Brain microvascular endothelial cell (primary cell): Measurements from ENCODE around the gene ZNF227.
A peak's percentile ranks its signal among the peaks of the same experiment; 100 is the strongest.

Experiments
- DNase-seq: peaks from one replicate; pipeline ENCODE4 v3.0.0-alpha.2; 2020
- H3K27ac ChIP-seq: fragments of 250-450 bp; sonication (Bioruptor Pico); 2 replicates; pipeline ENCODE4 v1.5.1; 2020; ENCODE audit warnings: mild to moderate bottlenecking, moderate library complexity
- H3K27me3 ChIP-seq: fragments of 250-450 bp; sonication (Bioruptor Pico); replicated peaks from 2 replicates; pipeline ENCODE4 v1.5.1; 2020; ENCODE audit warnings: mild to moderate bottlenecking
- H3K36me3 ChIP-seq: fragments of 250-450 bp; sonication (Bioruptor Pico); replicated peaks from 2 replicates; pipeline ENCODE4 v1.5.1; 2020; ENCODE audit warnings: mild to moderate bottlenecking
- H3K4me3 ChIP-seq: 2 replicates; pipeline ENCODE4 v1.5.1; 2011; ENCODE audit warnings: low read depth, mild to moderate bottlenecking, control low read depth, low read length, moderate library complexity
- in situ Hi-C: cut with HindIII; loops from 2 replicates; pipeline ENCODE4 v1.10.0; 2017; ENCODE audit warnings: low sequenced_read_pairs, low pct_ligation_motif_present
- TF ChIP-seq, protein P1 (sequence below): IDR thresholded peaks from 2 replicates; pipeline ENCODE4 v1.5.1; 2011; ENCODE audit warnings: low read depth, mild to moderate bottlenecking, moderate library complexity, low read length, control low read depth, inconsistent platforms; ENCODE audit errors: missing control alignments

ZNF227 gene

DNA sequence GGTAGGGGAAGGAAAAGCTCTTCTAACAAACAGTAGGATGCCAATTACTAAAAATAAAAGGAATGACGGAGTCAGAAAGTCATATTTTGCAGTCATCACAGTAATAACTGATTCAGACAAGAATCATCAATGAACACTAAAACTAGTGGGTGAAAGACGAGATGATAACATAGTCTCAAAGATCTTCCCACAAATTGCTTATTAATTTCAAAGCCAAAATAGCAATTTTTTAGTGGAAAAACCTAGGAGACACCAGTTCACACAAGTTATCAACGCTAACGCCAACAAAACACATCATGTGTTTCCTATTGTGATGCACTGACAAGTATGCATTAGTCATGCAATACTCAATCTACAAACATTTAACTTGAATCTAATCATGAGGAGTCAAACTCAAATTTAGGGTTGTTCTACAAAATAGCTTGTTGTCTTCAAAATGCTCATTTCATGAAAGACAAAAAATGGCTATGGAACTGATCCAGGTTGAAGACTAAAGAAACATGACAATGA is 65.9 kb downstream of the ZNF227 start:
- in situ Hi-C loops = no loop called here
- H3K27me3 ChIP-seq = no peaks in the 10 kb centered on the region
- no peak overlapping the region for H3K4me3 ChIP-seq
- H3K36me3 ChIP-seq = no peaks in the 10 kb centered on the region
- peak; percentile 12 for DNase-seq
- TF ChIP-seq, protein P1, sequence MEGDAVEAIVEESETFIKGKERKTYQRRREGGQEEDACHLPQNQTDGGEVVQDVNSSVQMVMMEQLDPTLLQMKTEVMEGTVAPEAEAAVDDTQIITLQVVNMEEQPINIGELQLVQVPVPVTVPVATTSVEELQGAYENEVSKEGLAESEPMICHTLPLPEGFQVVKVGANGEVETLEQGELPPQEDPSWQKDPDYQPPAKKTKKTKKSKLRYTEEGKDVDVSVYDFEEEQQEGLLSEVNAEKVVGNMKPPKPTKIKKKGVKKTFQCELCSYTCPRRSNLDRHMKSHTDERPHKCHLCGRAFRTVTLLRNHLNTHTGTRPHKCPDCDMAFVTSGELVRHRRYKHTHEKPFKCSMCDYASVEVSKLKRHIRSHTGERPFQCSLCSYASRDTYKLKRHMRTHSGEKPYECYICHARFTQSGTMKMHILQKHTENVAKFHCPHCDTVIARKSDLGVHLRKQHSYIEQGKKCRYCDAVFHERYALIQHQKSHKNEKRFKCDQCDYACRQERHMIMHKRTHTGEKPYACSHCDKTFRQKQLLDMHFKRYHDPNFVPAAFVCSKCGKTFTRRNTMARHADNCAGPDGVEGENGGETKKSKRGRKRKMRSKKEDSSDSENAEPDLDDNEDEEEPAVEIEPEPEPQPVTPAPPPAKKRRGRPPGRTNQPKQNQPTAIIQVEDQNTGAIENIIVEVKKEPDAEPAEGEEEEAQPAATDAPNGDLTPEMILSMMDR = no peak
- H3K27ac ChIP-seq = no peak overlapping the region

DNA sequence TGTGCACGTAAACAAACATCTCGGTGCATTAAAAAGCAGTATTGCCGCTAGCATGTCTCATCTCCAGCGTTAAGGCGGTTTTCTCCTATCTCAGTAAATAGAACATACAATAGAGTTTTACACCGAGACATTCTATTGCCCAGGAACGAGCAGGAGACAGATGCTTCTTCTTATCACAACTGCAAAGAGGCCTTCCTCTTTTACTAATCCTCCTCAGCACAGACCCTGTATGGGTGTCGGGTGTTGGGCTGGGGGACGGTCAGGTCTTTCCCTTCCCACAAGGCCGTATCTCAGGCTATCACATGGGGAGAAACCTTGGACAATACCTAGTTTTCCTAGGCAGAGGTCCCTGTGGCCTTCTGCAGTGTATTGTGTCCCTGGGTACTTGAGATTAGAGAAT is 68.6 kb downstream of the ZNF227 start:
- TF ChIP-seq, protein P1 = no peak
- DNase-seq = no peak
- in situ Hi-C loops = no loop called here
- H3K27ac ChIP-seq = no peak overlapping the region
- no peaks in the 10 kb centered on the region for H3K27me3 ChIP-seq
- no peak overlapping the region for H3K4me3 ChIP-seq
- H3K36me3 ChIP-seq = no peaks in the 10 kb centered on the region

DNA sequence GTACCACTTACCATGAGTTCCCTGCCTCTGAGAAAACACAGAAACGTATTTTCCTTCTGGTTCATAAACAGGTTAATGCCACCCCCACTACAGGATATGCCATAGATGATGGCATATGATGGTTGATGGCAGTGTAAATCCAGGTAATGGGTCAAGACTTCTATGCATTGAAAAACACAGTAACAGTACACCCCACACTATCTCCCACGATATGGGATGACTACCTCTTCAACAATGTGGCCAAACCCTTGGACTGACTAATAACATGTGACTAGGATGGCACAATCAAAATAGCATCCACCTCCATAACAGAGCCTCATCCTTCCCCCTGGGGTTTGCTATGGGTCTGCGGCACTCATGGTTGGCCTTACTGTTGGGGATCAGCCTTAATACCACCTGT is 70.5 kb downstream of the ZNF227 start:
- Histone ChIP-seq H3K36me3 (peaks cover 9% of the 10 kb centered on the region), H3K4me3 (no peak overlapping the region), H3K27ac (no peak overlapping the region), H3K27me3 (no peaks in the 10 kb centered on the region)
- no peak for DNase-seq
- in situ Hi-C loops = no loop called here
- TF ChIP-seq, protein P1 = no peak

GRCh38 chr19:44284968-44285367 is 72.6 kb downstream of the ZNF227 start:
- H3K27ac ChIP-seq = no peak overlapping the region
- peaks cover 16% of the 10 kb centered on the region for H3K36me3 ChIP-seq
- in situ Hi-C loops = no loop called here
- DNase-seq = no peak
- H3K27me3 ChIP-seq = no peaks in the 10 kb centered on the region
- H3K4me3 ChIP-seq = no peak overlapping the region
- TF ChIP-seq, protein P1 = no peak
